ENCODE measurements around the gene PNPLA2. TPM values are rescaled to one million over a fixed set of nuclear protein-coding genes. Genes with fewer than 3 reads are reported as not detected.

Gene PNPLA2
- 92.2 TPM for polyA plus RNA-seq (2012; ENCODE audit: insufficient read depth, insufficient read length, low read depth)

GRCh38 chr11:818396-819128 lies at the start of gene PNPLA2:
PNPLA2 (plus strand) TSS chr11:818914; CDS start chr11:819719, 805 bp downstream.
- no peaks in the 10 kb centered on the region for H3K27me3 ChIP-seq

GRCh38 chr11:769887-770641 lies 48.6 kb upstream of the PNPLA2 start:
- Histone ChIP-seq H3K9me3 (no peaks in the 10 kb centered on the region), H3K4me1 (no peaks in the 10 kb centered on the region), H3K4me3 (ENCODE audit: low read depth, low read length) (no peak overlapping the region), H3K36me3 (peaks cover 27% of the 10 kb centered on the region), H3K27me3 (no peaks in the 10 kb centered on the region)
- no peak for TF ChIP-seq CTCF (IDR thresholded peaks at IDR 0.05; ENCODE audit: low read depth, low read length)
- no peak for DNase-seq

More at GRCh38 chr11:818396-819128, at the start of gene PNPLA2:
- TF ChIP-seq CTCF (IDR thresholded peaks at IDR 0.05; ENCODE audit: low read depth, low read length) = no peak
- Histone ChIP-seq H3K4me3 (ENCODE audit: low read depth, low read length) (peak within 1 kb of the TSS; percentile 53), H3K36me3 (peaks cover 2% of the 10 kb centered on the region), H3K4me1 (no peaks in the 10 kb centered on the region), H3K9me3 (no peaks in the 10 kb centered on the region)
- no peak for DNase-seq

GRCh38 chr11:770642-771616 lies 47.8 kb upstream of the PNPLA2 start:
- Histone ChIP-seq H3K4me1 (no peaks in the 10 kb centered on the region), H3K27me3 (no peaks in the 10 kb centered on the region), H3K4me3 (ENCODE audit: low read depth, low read length) (no peak overlapping the region), H3K36me3 (peaks cover 23% of the 10 kb centered on the region), H3K9me3 (no peaks in the 10 kb centered on the region)
- no peak for DNase-seq
- no peak for TF ChIP-seq CTCF (IDR thresholded peaks at IDR 0.05; ENCODE audit: low read depth, low read length)

GRCh38 chr11:771617-772204 lies 47.0 kb upstream of the PNPLA2 start:
- no peaks in the 10 kb centered on the region for H3K4me1 ChIP-seq
- no peaks in the 10 kb centered on the region for H3K9me3 ChIP-seq
- no peaks in the 10 kb centered on the region for H3K27me3 ChIP-seq
- peaks cover 21% of the 10 kb centered on the region for H3K36me3 ChIP-seq
- DNase-seq = no peak
- TF ChIP-seq CTCF (IDR thresholded peaks at IDR 0.05; ENCODE audit: low read depth, low read length) = no peak
- no peak overlapping the region for H3K4me3 ChIP-seq (ENCODE audit: low read depth, low read length)

GRCh38 chr11:772429-773390 lies 46.0 kb upstream of the PNPLA2 start:
- H3K27me3 ChIP-seq = no peaks in the 10 kb centered on the region
- no peaks in the 10 kb centered on the region for H3K9me3 ChIP-seq
- TF ChIP-seq CTCF (IDR thresholded peaks at IDR 0.05; ENCODE audit: low read depth, low read length) = no peak
- no peak overlapping the region for H3K4me3 ChIP-seq (ENCODE audit: low read depth, low read length)
- H3K4me1 ChIP-seq = no peaks in the 10 kb centered on the region
- DNase-seq = no peak
- peaks cover 21% of the 10 kb centered on the region for H3K36me3 ChIP-seq
